Choroid plexus epithelial cell (primary cell): ENCODE measurements around the gene ZNF407.

ENCODE experiments used
- DNase-seq: peaks from one replicate; pipeline ENCODE4 v3.0.0-alpha.2; 2010; ENCODE audit warnings: low read depth
- H3K4me3 ChIP-seq: 2 replicates; pipeline ENCODE4 v1.5.1; 2011; ENCODE audit warnings: low read depth, mild to moderate bottlenecking, control low read depth, low read length, moderate library complexity
- TF ChIP-seq, protein P1 (sequence below): conservative IDR thresholded peaks from 2 replicates; pipeline ENCODE4 v1.5.1; 2011; ENCODE audit warnings: low read depth, mild to moderate bottlenecking, control low read depth, inconsistent platforms, low read length, moderate library complexity

Gene ZNF407

GRCh38 chr18:75016025-75016717 lies 418.5 kb downstream of the ZNF407 start:
- H3K4me3 ChIP-seq, result no peak overlapping the region
- TF ChIP-seq, protein P1, sequence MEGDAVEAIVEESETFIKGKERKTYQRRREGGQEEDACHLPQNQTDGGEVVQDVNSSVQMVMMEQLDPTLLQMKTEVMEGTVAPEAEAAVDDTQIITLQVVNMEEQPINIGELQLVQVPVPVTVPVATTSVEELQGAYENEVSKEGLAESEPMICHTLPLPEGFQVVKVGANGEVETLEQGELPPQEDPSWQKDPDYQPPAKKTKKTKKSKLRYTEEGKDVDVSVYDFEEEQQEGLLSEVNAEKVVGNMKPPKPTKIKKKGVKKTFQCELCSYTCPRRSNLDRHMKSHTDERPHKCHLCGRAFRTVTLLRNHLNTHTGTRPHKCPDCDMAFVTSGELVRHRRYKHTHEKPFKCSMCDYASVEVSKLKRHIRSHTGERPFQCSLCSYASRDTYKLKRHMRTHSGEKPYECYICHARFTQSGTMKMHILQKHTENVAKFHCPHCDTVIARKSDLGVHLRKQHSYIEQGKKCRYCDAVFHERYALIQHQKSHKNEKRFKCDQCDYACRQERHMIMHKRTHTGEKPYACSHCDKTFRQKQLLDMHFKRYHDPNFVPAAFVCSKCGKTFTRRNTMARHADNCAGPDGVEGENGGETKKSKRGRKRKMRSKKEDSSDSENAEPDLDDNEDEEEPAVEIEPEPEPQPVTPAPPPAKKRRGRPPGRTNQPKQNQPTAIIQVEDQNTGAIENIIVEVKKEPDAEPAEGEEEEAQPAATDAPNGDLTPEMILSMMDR, result no peak
- DNase-seq, result no peak

- no peak for DNase-seq
- TF ChIP-seq, protein P1, result no peak
- no peak overlapping the region for H3K4me3 ChIP-seq
Measured at GRCh38 chr18:75023473-75023872, 425.8 kb downstream of the ZNF407 start.

DNA sequence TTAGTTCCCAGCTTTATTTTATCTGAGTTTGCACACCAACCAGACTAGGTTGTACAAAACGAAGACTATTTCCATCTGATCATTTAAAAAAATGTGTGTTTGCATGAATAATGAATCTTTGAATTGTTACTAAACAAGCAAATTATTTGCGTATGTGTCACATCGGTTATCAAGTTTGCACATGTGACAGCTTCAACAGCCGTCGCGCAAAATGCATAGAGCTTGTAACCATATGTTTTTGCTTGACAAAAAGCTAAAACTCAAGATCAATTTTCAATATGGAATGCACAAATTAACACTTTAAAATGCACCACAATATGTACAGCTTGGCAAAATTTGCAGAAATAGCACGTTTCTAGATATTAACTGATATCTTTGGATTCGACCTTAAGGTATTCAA lies 427.2 kb downstream of the ZNF407 start:
- TF ChIP-seq, protein P1, result no peak
- no peak for DNase-seq
- no peak overlapping the region for H3K4me3 ChIP-seq

- TF ChIP-seq, protein P1, result no peak
- DNase-seq, result no peak
- no peak overlapping the region for H3K4me3 ChIP-seq
Measured at GRCh38 chr18:75025573-75025972, 427.9 kb downstream of the ZNF407 start.

GRCh38 chr18:75029481-75029880 lies 431.8 kb downstream of the ZNF407 start:
- no peak overlapping the region for H3K4me3 ChIP-seq
- DNase-seq, result no peak
- TF ChIP-seq, protein P1, result no peak

DNA sequence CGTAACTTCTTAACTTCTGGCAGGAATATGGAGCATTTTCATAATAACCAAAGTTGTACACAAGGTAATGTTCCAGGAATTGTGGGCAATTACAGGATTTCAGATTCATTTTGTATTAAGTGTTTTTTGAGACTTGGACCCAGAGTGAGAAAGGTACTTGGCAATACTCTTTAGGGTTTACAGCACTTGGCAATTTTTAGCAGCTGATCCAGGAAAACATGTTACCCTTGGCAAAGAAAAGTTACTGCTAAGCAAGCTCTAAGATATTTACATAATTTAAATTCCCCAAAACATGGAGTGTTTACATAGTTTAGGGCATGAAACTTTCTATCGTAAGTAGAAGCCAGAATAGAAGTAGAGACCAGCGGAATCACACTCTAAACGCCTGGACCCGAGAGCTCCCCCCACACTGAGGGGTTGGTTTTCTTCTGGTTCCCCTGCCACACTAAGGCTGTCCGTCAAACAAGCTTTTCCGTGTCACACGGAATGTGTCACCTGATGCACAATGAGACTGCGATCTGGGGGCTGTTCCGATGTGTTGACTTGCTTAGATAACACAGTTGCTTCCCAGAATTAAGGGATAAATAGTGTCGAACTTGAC lies 434.1 kb downstream of the ZNF407 start:
- DNase-seq, result no peak
- TF ChIP-seq, protein P1, result no peak
- H3K4me3 ChIP-seq, result no peak overlapping the region

DNA sequence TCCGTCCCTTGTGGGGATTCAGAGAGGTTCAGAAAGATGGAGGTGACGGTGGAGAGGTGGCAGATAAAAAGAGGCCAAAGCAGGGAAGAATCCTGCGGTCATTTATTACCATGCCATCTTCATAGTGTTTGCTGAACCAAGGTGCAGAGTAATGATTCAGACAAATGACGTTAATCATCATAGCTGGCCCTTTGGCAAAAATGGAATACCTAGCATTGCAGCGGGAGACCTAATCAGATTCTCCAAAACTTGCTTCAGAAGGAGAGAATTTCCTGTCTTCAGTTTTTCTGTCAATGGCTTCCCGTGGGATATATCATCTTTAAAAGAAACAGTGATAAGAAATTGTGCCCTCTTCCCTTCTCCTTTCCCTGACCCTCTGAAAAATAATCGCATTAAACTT lies 435.8 kb downstream of the ZNF407 start:
- TF ChIP-seq, protein P1, result no peak
- H3K4me3 ChIP-seq, result no peak overlapping the region
- DNase-seq, result no peak
